ENCODE data around the gene PDE4D.
"Not testable (repeated sequence)": the region's sequence is repeated elsewhere in the genome, so short reads cannot be mapped to it uniquely, and the experiment has no call there.

PDE4D gene

GRCh38 chr5:58963821-58964220 is 929.7 kb downstream of the PDE4D start:
- DNase-seq (ENCODE audit: low read depth in 2 of 2, low spot score in 1 of 2), result no peak

GRCh38 chr5:58963361-58963760 is 930.2 kb downstream of the PDE4D start:
- no peak for DNase-seq (ENCODE audit: low read depth in 2 of 2, low spot score in 1 of 2)

- DNase-seq (ENCODE audit: low read depth in 2 of 2, low spot score in 1 of 2), result no peak
Measured at GRCh38 chr5:58961631-58962280, 931.8 kb downstream of the PDE4D start.

GRCh38 chr5:58958701-58959100 is 934.8 kb downstream of the PDE4D start:
- DNase-seq (ENCODE audit: low read depth in 2 of 2, low spot score in 1 of 2), result no peak

GRCh38 chr5:58953218-58953617 is 940.3 kb downstream of the PDE4D start:
- not testable (repeated sequence) for DNase-seq (ENCODE audit: low read depth in 2 of 2, low spot score in 1 of 2)

GRCh38 chr5:58950224-58950623 is 943.3 kb downstream of the PDE4D start:
- DNase-seq (ENCODE audit: low read depth in 2 of 2, low spot score in 1 of 2), result no peak

GRCh38 chr5:58946230-58946629 is 947.3 kb downstream of the PDE4D start:
- DNase-seq (ENCODE audit: low read depth in 2 of 2, low spot score in 1 of 2), result no peak

- no peak for DNase-seq (ENCODE audit: low read depth in 2 of 2, low spot score in 1 of 2)
Measured at GRCh38 chr5:58944221-58944620, 949.3 kb downstream of the PDE4D start.

GRCh38 chr5:58940446-58940845 is 953.1 kb downstream of the PDE4D start:
- DNase-seq (ENCODE audit: low read depth in 2 of 2, low spot score in 1 of 2), result no peak

GRCh38 chr5:58939664-58940063 is 953.9 kb downstream of the PDE4D start:
- DNase-seq (ENCODE audit: low read depth in 2 of 2, low spot score in 1 of 2), result no peak

- no peak for DNase-seq (ENCODE audit: low read depth in 2 of 2, low spot score in 1 of 2)
Measured at GRCh38 chr5:58938563-58939424, 954.7 kb downstream of the PDE4D start.

- DNase-seq (ENCODE audit: low read depth in 2 of 2, low spot score in 1 of 2), result no peak
Measured at GRCh38 chr5:58937031-58937681, 956.4 kb downstream of the PDE4D start.

GRCh38 chr5:58934629-58935097 is 958.9 kb downstream of the PDE4D start:
- no peak for DNase-seq (ENCODE audit: low read depth in 2 of 2, low spot score in 1 of 2)

GRCh38 chr5:58933891-58934628 is 959.5 kb downstream of the PDE4D start:
- no peak for DNase-seq (ENCODE audit: low read depth in 2 of 2, low spot score in 1 of 2)

- no peak for DNase-seq (ENCODE audit: low read depth in 2 of 2, low spot score in 1 of 2)
Measured at GRCh38 chr5:58932057-58932612, 961.4 kb downstream of the PDE4D start.

GRCh38 chr5:58930520-58930919 is 963.0 kb downstream of the PDE4D start:
- DNase-seq (ENCODE audit: low read depth in 2 of 2, low spot score in 1 of 2), result no peak

GRCh38 chr5:58929726-58930125 is 963.8 kb downstream of the PDE4D start:
- DNase-seq (ENCODE audit: low read depth in 2 of 2, low spot score in 1 of 2), result no peak

GRCh38 chr5:58927938-58928337 is 965.6 kb downstream of the PDE4D start:
- no peak for DNase-seq (ENCODE audit: low read depth in 2 of 2, low spot score in 1 of 2)

GRCh38 chr5:58927181-58927580 is 966.3 kb downstream of the PDE4D start:
- DNase-seq (ENCODE audit: low read depth in 2 of 2, low spot score in 1 of 2), result no peak

- no peak for DNase-seq (ENCODE audit: low read depth in 2 of 2, low spot score in 1 of 2)
Measured at GRCh38 chr5:58926541-58926935, 967.0 kb downstream of the PDE4D start.

Measured in stimulated activated CD8-positive, alpha-beta memory T cell treated with anti-CD3 and anti-CD28 coated beads, Interleukin-4, amount 100 ng/mL, for 4 hours (primary cell).